Fibroblast of skin of left biceps (primary cell): Measurements from ENCODE around the gene NANOS2.

Experiments
- DNase-seq, 2 experiments: peaks; one replicate each; pipeline ENCODE4 v3.0.0-alpha.2; 2013; ENCODE audit warnings: low read depth in 2 of 2

NANOS2 gene

DNA sequence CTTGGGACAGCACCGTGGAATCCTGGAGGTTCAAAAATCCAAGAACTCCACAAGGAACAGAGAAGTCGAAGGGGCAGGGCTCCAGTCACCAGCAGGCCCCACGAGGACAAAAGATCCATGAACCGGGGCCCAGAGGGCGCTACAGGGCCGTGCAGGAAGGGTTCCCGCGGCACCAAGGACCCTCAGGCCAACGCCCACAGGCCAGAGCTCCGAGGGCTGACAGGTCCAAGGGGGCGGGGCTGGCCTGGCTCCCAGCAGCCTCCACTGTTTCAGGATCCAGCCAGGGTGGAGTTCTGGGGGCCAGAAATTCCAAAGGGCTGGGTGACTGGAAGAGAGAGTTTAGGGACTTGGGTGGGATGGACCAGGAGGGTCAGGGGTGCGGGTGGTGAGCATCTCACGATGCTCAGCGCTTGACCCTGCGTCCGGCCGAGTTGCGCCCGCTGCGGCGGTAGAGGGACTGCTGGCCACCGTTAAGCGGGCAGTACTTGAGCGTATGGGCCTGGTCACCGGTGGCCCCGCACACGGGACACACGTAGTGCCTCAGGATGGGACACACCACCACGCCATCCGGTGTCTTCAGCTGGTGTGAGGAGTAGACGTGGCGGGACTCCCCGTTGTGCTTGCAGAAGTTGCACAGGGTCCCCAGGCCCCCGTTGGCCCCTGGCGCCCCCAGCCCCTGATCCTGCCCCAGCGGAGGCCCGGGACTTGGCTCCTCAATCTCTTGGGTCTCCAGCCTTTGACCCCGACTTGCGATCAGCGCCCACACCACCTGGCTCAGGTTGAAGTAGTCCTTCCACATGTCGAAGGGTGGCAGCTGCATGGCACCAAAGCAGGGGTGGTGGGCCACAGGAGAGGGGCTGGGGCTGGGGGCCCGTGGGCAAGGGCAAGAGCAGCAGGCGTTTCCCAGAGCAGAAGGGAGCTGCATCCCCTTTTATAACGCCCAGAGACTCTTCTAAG lies at the start of gene NANOS2:
NANOS2 (minus strand) TSS at position 905 of the 957 bp plus-strand sequence; CDS start at position 820, 85 bp downstream.
- DNase-seq = no peak

DNA sequence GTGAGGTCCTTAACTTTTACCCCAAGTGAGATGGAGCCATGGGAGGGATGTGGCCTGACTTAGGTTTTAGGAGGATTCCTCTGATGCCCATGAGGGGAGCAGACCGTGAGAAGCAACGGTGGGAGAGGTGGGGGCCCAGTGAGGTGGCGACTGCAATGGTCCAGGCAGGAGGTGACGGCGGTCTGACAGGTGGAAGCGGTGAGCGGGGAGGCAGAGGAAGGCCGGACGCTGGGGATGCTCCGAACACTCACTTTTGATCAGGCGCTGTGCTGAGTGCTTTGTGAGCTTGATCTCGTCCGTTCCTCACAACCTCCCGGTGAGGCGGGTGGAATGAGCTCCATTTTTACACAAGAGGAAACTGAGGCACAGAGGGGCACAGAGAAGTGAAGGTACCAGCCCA lies 47.4 kb upstream of the NANOS2 start:
- DNase-seq = no peak

DNA sequence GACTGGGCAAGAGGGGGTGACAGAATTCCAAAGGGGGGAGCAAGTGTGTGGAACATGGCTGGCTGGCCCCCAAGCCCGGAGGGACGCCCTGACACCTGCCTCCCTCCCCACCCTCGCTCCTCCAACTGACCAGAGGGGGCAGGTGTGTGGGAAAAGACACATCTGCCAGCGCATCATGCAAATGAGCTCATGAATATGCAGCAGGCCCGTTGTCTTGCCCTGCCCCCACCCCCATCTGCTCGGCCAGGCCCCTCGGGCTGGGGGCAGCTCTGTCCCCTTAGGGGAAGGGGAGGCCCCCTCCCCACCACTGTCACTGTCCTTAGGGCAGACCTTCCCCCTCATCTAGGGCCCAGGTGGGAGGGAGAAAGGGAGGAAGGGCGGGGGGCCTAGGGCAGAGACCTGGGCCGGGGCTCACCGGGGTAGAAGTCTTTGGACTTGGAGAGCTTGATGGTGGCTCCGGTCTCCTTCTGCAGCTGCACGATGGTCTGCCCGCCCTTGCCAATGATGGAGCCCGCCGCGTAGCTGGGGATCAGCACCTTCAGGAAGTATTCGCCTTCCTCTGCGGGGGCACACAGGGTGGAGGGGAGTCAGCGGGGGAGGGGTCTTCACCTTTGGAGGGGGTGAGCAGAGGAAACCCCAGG lies 46.1 kb upstream of the NANOS2 start:
- DNase-seq = no peak

DNA sequence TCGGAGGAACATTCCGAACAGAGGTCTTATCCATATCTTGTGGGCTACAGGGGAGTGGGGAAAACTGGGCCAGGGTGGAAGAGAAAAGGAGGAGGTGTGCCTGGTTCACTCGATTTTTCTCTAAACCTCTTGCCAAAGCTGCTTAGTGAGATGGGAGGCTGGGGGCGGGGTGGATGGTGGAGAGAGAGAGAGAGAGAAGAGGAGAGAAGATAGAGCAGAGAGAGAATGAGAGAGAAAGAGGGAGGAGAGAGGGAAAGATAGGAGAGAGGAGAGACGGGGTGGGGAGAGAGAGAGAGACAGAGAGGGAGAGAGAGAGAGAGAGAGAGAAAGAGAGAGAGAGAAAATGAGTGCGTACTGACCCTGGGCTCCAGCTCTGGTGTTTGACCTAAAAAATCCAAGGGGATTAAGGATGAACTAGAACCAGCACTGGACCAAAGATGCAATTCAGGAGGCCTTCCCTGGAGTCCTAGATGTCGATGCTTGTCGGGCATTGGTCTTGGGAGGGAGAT lies 45.0 kb upstream of the NANOS2 start:
- DNase-seq = no peak

DNA sequence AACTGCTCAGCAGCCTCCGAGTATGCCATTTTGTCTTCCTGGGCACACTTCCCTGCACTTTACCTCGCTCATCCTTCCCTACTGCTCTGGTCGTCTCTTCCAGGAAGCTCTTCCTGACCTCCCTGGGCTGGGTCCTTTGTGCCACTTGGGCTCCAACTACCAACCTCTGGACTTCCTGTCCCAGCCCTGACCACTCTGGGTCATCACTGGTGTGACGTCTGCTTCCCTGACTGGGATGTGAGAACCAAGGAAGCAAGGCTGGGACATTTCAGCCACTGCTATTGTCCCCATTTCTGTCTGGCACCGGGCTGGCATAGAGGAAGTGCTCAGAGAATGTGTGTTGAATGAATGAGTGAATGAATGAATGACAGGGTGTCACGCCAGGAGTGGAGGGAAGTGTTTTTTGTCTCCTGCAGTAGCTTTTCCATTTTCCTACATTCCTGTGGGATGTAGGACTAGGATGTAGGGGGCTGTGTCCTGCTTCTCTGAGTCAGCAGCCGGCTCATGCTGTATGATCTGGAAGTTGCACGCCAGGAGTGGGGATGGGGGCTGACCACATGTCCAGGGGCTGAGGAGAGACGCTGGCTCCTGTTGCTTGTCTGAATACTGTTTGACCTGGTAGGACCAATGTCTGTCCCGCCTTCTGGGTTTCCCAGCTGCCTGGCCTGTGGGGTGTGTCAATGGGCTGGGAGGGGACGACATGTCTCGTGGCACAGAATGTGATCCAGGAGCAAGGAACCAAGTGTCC lies 44.4 kb upstream of the NANOS2 start:
- no peak for DNase-seq

DNA sequence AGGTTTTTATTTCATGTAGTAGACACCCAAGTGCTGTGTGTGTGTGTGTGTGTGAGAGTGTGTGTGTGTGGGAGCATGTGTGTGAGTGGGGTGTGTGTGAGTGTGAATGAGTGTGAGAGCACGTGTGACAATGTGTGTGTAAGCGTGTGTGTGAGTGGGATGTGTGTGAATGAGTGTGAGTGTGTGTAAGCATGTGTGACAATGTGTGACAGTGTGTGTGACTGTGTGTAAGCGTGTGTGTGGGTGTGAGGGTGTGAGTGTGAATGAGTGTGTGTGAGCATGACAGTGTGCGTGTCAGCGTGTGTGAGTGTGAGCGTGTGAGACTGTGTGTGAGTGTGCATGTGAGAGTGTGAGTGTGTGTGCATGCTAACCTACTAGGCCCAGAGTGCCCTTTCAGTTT lies 43.7 kb upstream of the NANOS2 start:
- no peak for DNase-seq

DNA sequence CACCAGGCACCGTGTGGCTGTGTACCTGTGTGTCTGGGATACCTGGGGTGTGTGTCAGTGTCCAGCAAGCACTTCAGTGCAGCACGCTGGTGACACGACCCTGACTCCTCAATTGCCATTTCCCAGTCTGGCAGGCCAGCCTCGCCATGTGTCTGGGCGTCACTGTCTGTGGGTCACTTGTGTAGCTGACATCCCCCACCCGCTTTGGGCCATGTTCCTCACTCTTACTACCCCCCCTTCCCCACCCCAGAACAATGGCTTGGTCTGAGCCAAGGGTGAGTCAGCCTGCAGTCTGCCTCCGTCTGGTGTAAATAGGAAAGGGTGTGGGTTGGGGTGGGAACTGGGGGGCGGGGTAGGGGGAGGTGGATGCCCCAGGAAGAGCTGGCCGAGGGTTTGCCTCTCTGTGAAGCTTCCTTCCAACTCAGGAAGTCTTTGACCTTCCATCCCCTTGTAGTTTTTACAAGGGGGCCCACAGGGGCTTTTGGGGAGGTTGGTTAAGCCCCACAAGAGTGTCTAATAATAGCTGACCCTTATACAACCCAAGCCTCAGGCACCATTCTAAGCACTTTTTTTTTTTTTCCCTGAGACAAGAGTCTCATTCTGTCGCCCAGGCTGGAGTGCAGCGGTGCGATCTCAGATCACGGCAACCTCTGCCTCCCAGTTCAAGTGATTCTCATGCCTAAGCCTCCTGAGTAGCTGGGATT lies 41.5 kb upstream of the NANOS2 start:
- DNase-seq = no peak

DNA sequence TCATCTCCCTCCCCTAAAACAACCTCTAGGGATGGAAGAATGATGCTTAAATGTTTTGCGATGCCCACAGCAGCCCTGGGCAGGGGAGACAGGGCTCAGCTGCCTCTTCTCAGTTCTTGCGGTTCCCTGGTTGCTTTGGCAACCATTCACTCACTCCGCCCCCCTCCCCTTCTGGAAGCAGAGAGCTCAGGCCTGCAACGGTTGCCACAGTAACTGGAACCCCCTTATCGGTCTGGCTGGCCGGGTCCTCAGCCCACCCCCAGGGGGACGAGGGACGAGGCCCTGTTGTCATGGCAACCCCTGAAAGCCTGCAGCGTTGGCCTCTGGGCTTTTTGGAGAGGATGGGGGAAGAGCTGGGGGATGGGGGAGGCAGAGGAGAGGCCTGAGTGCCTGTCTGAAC lies 39.6 kb upstream of the NANOS2 start:
- no peak for DNase-seq

DNA sequence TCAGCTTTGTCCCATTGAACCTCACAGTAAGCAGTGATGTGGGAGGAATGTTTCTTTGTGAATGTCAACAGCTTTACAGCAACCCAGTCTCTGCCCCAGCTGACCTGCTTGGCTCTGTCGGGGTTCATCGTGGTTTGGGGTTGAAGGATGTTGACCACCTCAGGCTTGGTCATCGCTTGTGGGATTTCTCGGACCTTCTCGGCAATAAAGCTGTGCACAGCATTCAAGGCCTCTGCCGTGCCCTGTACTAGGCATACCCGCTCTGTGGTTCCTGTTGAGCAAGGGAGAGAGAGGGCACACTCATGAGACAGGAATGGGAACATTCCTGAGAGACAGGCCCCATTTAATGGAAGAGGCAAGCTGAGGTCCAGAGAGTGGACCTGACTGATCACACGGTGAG lies 39.1 kb upstream of the NANOS2 start:
- DNase-seq = no peak

DNA sequence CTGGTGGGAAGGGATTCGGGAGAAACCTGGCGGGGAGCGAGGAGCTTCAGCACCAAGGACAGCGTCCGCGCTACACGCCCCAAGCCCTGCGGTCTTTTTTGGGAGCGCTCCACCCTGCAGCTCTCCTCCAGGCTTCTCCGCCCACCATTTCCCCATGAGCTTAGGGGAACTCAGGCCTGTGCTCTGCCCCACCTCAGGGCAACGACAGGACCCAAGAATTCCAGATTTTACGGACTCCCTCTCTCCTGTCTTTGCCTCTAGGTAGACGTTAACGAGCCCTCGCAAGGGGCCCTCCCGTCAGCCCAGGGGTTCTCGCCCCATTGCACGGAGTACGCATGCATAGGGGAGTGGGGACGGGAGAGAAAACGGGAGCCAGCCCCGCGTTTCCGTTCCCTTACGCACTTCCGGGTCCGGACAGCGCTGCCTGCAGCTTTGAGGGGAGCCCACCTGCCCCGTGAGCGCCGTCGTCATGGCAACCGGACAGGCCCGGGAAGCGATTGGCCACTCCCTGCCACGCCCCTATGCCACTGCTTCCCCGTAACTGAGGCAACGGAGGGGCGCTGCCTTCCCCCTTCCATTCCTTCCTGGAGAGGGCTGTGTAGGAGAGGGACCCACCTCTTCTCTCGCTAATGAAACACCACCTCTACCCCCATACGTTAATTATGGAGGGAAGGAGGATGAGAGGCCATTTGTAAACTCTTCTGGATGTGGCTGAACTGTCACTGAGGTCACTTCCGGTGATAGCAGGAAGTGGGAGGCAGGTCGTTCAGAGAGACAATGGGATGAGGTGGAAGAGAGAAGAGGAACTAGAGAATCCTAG lies 38.3 kb upstream of the NANOS2 start:
- peak; percentile 7 to 10 for DNase-seq

DNA sequence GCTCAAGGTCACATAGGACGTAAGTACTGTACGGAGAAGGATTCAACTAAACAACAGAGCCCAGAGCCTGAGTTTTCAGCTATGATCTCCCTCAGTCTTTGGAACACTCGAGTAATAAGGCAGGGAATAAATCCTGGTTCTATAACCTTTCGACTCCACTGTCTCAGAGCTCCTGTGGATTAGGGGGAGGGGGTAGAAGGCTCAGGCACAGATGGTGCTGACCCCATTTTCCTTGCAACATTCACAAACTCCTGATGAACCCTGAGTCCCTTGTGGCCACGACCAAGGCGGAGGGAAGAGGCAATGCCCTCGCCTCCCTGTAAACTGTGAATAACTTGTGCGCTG lies 37.7 kb upstream of the NANOS2 start:
- no peak for DNase-seq

DNA sequence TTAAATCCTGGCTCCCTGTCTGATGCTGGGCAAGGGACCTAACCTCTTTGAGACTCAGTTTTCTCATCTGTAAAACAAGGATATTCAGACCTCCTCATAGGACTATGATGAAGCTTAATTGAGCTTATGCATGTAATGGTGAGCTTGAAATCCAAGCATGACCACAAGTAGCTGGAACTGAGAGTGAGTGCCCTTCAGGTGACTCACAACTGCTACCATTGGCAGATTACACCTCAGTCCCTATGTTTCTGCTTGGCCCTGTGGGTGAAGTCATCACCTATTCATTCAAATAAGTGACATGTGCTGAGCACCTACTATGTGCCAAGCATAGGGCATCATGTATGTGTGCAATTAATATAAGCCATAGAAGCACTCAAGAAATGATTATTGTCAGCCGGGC lies 33.3 kb upstream of the NANOS2 start:
- DNase-seq = no peak

DNA sequence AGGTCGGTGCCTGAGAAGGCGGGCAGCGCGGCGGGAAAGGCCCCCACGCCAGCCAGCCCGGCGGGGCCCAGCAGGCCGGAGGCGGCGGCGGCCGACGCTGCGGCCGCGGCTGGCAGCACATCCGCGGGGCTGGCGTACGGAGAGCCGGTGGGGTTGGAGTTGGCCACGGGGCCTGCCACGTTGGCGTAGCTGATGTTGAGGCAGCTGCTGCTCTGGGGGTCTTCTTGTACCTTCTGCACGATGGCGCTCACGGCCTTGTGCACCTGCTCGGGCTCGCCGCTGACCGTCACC lies 25.9 kb upstream of the NANOS2 start:
- DNase-seq = no peak

DNA sequence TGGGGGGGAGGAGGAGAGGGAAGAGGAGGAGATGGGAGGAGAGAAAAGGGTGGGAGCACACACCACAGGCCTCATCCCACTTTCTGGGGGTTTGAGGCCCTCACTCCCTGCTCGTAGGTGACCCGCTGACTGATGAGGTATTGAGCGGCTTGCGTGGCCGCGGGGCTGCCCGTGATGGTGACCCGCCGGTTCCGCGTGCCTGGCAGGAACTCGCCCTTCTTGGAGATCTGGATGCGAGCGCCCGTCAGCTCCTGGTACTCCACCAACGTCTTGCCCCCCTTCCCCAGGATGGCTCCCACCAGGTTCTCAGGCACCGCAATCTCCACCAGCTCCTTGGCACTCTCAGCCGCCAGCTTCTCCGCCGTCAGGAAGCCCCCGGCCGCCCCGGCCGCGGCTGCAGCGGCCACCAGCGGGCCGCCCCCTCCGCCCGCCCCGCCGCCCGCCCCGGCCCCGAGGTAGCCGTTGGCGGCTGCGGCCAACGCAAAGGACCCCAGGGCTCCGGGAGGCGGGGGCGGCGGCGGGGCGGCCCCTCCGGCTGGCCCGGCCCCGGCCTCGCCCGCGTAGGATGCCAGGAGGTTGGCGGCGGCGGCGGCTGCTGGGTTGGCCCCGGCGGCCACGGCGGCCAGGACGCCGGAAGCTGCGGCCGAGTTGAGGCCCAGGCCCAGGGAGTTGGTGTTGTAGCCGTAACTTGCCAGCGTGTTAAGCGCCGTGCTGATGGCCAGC lies 25.4 kb upstream of the NANOS2 start:
- DNase-seq = no peak

DNA sequence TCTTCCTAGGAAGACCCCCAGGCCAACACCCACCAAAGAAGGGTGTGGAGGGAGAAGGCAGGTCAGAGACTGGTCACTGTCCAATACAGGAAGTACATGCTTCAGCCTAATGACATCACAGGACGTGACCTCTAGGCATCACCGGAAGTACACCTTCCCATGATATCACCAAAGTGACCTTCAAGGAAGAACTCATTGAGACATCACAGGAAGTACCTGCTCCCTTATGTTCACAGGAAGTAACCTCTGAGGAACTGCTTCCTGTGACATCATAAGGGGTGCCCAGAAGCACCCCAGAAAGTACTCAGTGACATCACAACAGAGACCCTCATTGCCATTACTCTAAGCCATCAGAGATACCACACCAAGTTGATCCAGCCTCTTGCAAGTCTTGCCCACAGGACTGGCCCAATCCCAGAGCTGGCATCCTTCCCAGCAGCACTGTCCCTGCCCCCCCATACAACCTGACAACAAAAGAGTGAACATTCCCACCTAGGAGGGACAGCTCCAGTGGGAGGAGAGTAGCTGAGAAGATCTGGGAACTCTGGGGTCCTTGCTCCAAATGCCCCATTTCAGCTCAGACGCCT lies 24.2 kb upstream of the NANOS2 start:
- no peak for DNase-seq

DNA sequence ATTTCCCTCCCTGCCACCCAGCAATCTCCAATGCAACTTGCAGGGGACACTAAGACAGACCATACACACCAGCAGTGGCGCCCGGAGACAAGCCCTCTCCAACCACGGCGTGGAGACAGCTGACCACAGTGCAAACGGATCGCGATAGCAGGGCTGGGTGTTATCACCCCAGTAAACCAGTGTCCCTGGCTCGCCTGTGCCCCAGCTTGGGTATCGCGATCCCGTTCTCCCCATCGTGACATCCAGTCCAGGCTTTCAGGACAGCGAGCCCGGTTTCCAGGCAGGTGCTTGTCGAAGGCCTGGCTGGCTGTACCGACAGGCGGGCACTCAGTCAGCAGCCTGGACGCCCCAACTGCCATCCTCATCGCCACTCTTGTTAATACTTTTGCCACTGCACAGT lies 20.7 kb upstream of the NANOS2 start:
- DNase-seq = no peak

DNA sequence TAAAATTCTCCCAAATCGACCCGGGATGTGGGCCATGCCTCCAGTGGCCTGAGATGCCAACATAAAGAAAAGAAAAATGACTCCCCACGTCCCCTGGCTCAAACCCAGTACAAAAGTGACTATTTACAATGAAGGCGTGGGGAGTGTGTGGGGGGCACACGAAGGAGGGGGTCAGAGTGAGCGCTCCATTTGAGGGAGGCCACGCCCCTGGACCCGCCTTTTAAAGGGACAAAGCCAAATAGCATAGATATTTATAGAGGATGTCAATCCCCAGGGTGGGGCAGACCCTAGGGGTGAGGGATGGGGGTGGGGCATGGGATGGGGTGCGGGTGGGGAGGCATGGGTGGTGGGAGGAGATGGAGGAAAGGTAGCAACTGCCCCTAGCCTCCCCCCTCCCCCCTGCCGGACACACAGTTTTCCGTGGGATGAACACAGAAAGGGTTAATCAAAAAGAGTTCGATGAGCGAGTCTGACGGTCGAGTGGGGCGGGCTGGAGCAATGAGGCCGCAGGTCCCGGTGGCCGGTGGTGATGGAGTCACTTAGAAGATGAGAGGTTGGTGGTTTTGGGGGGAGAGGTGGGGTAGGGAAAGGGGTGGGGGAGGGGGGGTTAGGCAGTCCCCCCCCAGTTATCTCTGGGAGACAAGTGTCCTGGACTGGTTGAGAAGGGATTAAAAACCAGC lies 20.1 kb upstream of the NANOS2 start:
- DNase-seq = no peak

DNA sequence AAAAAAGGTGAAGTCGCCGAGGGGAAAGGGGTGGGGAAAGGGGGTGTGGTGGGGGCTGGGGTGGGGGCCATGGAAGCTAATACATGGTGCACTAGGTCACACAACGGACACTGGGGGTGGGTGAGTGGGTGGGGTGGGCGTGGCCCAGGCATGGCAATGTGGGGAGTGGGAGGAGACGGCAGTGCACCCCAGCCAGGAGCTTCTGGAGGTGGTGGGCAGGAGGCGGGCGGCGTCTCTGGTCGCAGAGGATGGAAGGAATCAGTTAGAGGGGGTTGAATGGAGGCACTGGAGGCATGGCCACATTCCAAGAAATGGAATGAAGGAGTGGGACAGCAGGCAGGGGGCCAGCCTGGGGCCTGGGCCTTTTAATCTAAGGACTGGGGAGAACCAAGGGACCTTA lies 19.2 kb upstream of the NANOS2 start:
- DNase-seq = no peak

DNA sequence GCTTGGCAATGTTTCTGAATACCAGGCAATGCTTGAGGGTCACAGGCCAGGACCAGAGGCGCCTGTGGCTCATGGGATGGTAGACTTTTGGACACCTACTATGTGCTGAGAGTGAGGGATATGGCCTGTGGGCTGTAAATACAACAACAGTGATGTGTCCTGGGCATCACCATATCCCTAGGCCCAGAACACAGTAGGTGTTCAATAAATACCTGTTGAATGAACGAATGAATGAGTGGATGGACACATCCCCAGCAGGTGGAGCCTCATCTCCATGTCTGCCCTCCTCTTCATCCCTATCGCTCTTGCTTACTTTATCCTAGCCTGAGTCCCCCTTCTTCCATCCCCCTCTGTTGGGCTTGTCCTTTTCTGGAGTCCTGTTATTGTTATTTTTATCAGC lies 16.5 kb upstream of the NANOS2 start:
- no peak for DNase-seq

DNA sequence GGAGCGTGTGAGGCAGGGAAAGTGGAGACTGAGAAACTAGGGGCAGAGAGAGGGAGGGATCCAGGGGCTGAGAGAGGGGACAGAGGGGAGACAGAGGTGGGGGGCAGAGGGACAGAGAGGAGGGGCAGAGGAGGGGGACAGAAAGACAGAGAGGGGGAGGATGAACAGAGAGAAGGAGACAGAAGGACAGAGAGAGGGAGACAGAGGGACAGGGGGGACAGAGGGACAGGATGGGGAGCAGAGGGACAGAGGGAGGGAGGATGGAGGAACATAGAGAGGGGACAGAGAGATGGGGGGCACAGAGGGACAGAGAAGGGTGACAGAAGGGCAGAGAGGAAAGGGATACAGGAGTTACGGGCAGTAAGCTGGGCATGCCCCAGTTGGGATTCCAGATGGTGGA lies 14.7 kb upstream of the NANOS2 start:
- no peak for DNase-seq
